HG02571 (cell line): ENCODE results near the gene FRS3.
A peak's percentile ranks its signal among the peaks of the same experiment; 100 is the strongest.

ENCODE experiments used
- ATAC-seq: cut with Tn5 transposase; IDR thresholded peaks from one replicate; pipeline ENCODE4 v1.9.1; 2021; ENCODE audit warnings: mild to moderate bottlenecking, moderate library complexity; ENCODE audit not compliant: unreplicated experiment

The FRS3 gene

DNA sequence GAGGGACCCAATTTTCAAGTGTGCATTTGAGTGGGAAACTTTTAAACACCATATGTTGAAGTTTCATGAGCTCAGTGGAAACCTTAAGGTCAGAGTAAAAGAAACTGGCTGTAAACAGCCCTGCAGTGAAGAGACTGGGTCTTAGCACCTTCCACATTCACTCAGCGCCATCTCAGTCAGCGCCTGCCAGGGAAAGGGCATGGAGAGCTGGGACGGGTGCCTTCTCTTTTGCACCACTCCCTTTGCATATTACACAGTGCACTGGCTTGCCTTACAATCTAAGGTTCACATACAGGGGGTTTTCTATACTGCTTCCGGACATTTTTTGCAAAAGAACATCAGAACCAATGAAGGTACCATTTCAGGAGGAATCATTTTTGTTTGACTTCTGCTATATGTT is 12.3 kb upstream of the FRS3 start:
- no peak for ATAC-seq

DNA sequence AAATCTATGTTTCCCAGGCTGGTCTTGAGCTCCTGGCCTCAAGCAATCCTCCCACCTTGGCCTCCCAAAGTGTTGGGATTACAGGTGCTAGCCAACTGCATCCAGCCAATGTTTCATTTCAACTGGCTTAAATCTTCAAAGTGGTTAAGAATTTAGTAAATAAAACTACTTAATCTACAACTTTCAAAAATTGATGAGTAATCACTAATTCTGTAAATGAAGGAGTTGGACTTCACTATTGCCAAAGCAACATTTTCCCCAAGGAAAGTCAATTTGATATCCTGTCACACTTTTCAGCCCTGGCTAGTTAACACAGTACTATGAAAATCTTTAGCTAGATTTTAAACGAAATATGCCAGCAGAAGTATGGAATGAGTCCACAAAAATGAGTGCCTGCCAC is 11.6 kb upstream of the FRS3 start:
- no peak for ATAC-seq

- no peak for ATAC-seq
These were observed 10.3 kb upstream of the FRS3 start for GRCh38 chr6:41790045-41790444.

- ATAC-seq, result no peak
These were observed 9.7 kb upstream of the FRS3 start for GRCh38 chr6:41789390-41789724.

GRCh38 chr6:41787219-41787917 is 7.7 kb upstream of the FRS3 start, which contains the start of gene TOMM6:
Gene TOMM6 (plus strand): TSS chr6:41787694. CDS start chr6:41787698, 4 bp downstream.
- peak; percentile 76 for ATAC-seq

GRCh38 chr6:41786451-41787218 is 6.9 kb upstream of the FRS3 start:
- ATAC-seq, result peak; percentile 52

GRCh38 chr6:41785689-41786450 is 6.2 kb upstream of the FRS3 start:
- peak; percentile 1 for ATAC-seq

- no peak for ATAC-seq
These were observed 5.6 kb upstream of the FRS3 start for GRCh38 chr6:41785254-41785653.

DNA sequence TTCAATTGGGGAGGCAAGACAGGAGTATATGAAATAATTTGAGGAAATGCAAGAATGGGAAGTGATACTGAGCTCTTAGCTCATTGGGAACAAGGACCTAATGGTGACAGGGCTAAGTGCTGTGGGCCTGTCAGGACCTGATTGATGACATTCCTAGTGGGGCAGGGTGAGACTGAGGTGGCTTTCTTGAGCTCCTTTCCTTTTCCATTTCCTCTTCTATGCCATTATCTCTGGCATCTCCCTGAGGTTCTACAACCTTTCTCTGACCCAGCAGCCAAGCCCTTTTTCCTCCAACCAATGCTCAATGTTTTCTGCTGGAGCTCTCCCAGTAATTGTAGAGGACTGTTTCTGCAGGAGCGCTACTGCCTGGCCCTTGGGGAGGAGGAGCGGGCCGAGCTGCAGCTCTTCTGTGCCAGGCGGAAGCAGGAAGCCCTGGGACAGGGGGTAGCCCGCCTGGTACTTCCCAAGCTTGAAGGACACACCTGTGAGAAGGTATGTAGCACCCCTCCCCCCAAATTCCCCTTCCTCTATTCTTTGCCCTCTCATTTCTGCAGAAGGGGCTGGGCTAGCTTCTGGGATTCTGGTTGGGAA is 5.0 kb upstream of the FRS3 start:
- no peak for ATAC-seq

- no peak for ATAC-seq
These were observed 3.5 kb upstream of the FRS3 start for GRCh38 chr6:41783106-41783780.

GRCh38 chr6:41781366-41781730 is 1.6 kb upstream of the FRS3 start:
- no peak for ATAC-seq

DNA sequence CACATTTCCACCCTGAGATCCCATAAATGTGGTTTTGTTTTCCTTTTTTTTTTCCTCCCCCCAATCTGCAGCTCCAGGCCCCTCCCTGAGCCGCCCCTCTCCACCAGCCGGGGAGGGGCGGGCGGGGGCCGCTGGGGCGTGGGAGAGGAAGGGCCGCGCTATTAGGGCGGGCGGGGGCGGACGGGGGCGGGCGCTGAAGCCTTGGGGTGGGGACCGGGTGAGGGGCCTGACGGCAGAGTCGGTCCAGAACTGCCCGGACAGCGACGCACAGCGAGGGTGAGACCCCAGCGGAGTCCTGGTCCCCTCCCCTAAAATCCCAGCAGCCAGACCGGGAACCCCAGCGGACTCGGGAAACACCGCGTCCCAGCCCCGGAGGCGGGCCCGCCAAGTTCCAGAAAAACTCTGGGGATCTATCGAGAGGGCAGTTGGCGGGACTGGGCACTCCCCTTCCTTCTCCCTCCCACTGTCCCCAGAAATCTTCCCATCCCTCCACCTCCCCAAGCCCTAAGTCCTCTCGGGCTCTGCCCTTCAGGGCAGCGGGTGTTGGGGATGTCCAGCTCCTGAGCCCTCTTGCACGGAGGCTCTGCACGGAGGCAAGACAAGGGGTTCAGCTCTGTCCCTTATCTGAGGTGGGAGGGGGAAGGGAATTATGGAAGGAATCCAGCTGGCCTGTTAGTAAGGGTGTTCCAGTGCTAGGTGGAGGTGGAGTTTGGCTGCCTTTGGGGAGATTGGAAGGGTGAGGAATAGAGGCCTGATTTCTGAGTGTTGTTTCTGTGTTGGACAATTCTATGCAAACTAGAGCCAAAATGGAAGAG is 1.1 kb upstream of the FRS3 start, which contains the start of gene PRICKLE4:
TSS of gene PRICKLE4 (plus strand) at position 232 of the 815 bp plus-strand sequence. CDS start 2,692 bp downstream, outside the sequence.
- ATAC-seq, result no peak

DNA sequence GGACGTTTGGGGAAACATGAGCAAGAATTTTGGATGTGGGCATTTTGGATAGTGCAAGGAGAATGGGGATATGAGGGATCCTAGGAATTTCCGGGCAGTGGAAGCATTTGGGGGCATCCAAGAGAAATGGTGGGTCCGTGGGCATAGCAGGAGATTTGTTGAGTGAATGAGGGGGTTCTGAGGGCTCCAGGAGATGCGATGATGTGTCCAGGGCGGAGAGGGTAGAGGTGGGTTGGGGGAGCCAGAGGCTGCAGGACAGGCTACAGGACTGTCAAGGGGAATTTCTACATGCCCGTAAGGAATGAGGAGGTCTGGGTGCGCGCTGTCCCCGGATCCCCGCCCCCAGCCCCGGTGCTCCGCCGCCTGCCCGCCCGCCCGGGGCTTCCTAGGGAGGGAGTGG is 364 bp downstream of the FRS3 start:
- ATAC-seq, result peak; percentile 7

DNA sequence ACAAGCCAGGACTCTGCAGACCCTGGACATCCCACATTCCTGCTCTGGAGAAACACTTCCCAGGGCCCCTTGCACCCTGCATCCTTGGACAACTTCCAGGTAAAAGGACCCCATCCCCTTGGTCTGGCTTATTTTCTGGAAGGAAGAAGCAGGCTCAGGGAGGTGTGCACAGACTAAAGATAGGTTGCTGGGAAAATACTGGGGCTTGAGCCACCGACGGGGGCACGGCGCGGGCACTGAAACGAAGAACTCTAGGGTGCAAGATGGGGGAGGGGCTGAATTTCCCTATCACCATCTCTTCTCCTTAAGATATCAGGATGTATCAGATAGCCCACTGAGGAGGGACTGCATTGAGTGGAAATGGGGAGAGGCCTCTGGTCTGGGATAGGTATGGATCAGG is 805 bp downstream of the FRS3 start:
- no peak for ATAC-seq

DNA sequence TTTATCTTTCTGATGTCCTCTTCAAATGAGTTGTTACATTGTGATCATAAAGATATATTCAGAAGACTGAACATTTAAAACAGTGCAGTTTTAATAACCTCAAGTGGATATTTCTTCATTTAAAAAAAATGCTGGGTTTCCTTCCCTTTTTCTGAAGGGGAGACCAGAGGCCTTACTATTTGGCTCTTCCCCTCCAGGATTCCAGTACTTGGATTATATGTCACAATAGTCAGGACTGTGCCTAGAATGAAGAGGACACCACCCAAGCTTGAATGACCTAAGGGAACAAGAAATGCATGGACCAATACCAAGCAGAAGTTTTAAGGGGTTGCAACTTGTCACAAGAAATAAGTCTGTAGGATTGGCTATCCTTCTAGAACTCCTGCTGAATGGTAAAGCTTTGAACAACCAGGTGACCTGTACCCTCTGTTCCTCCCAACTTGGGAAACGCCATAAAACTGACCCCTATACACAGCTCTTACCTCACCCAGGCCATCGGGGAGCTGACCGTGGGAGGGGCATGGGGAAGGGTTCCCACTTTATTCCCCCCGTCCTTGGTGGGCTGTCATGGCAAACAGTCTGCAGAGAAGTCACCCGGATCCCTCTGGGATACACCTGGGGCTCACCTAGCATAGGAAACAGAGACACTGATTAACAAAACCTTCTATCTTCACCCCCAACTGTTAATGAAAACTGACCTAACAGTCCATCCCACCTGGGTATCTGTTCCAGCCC is 2.0 kb downstream of the FRS3 start:
- no peak for ATAC-seq

- ATAC-seq, result no peak
These were observed 4.3 kb downstream of the FRS3 start for GRCh38 chr6:41775293-41775882.

GRCh38 chr6:41774841-41775240 is 4.9 kb downstream of the FRS3 start:
- no peak for ATAC-seq

DNA sequence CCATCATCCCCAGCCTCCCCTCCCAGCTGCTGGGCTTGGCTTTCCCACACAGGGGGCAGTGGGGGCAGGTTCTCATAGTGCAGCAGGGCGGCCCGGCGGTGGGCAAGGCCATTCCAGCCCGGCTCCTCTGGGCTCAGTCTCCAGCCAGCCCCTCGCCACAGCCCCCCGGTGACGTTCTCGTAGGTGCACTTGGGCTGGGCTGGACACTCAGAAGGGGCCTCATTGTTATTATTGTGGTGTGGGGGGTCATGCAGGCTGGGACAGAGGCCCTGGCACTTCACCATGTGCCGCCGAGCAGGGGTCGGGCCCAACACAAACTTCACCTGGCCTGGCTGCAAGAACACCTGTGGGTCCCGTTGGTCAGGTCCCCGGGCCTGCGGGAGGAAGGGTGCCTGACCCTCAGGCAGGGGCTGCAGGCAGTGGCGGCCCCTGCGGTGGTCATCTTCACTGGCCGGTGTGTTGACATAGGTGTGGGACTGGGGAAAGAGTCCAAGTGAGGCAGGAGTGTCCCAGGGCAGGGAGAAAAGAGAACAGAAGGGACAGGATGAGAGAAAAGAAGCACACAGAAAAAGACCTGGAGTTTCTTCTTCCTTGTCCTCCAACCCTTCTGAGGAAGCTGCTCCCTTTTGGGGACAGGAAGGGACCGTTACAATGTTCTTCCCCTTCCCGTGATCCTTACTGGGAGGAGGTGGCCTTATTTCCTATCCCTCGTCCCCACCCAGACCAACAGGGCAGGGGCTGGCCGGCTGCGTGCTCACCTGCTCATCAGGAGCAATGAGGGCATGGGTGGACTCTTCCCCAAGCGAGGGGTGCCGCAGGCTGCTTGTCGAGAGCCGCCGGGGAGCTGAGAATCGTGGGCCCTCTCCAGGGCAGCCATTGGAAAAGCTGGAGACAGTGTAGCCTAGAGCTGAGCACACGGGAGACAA is 8.4 kb downstream of the FRS3 start:
- no peak for ATAC-seq
